IMR-90 (cell line): ENCODE results near the gene GRAMD2B. TPM values are rescaled to one million over a fixed set of nuclear protein-coding genes. Genes with fewer than 3 reads are reported as not detected.

Source experiments
- ATAC-seq: fragments of 200-7000 bp; cut with Tn5 transposase; 2 replicates; pipeline ENCODE4 v1.9.1; 2020; ENCODE audit warnings: low read depth, mild to moderate bottlenecking, moderate library complexity
- BruUV-seq: library from RNA; stranded (reverse); fragments of 400-500 nt; replicated peaks from 2 replicates; lab custom pipeline; 2021; lab: Mats Ljungman, UMichigan
- CTCF ChIA-PET: fragments of 300-600 bp; formaldehyde crosslinking; extraction: SDS; loops from one replicate; lab custom pipeline; 2021; ENCODE audit warnings: antibody characterized with exemption; lab: Yijun Ruan, JAX
- POLR2A ChIA-PET: fragments of 300-600 bp; sonication (Branson Sonifier 250); formaldehyde crosslinking; loops from one replicate; lab custom pipeline; 2022; ENCODE audit warnings: antibody characterized with exemption; ENCODE audit not compliant: unreplicated experiment; lab: Charles Lee
- DNase-seq: peaks from one replicate; pipeline ENCODE4 v3.0.0; 2013
- H2AFZ ChIP-seq: replicated peaks from 2 replicates; pipeline ENCODE3; 2013; ENCODE audit warnings: low read length, mild to moderate bottlenecking; ENCODE audit not compliant: poor library complexity
- H2AK5ac ChIP-seq: 2 replicates; pipeline ENCODE4 v1.6.1; 2013; ENCODE audit warnings: low read depth, low read length, inconsistent platforms
- H2AK9ac ChIP-seq: replicated peaks from 2 replicates; pipeline ENCODE3; 2013; ENCODE audit warnings: mild to moderate bottlenecking, low read depth, low read length, moderate library complexity; ENCODE audit not compliant: poor library complexity
- H2BK120ac ChIP-seq: 2 replicates; pipeline ENCODE4 v1.6.1; 2013; ENCODE audit warnings: low read depth, low read length, inconsistent platforms
- H2BK15ac ChIP-seq: 3 replicates; pipeline ENCODE4 v1.6.1; 2013; ENCODE audit warnings: low read depth, low read length, inconsistent platforms
- H2BK20ac ChIP-seq: 2 replicates; pipeline ENCODE4 v1.6.1; 2013; ENCODE audit warnings: low read depth, mild to moderate bottlenecking, inconsistent platforms, low read length, moderate library complexity
- H2BK5ac ChIP-seq: 2 replicates; pipeline ENCODE4 v1.6.1; 2013; ENCODE audit warnings: mild to moderate bottlenecking, low read depth, low read length, inconsistent platforms; ENCODE audit not compliant: poor library complexity, severe bottlenecking
- H3K14ac ChIP-seq: replicated peaks from 2 replicates; pipeline ENCODE4 v1.6.1; 2013; ENCODE audit warnings: low read depth, low read length, inconsistent platforms
- H3K18ac ChIP-seq: 2 replicates; pipeline ENCODE4 v1.6.1; 2013; ENCODE audit warnings: low read depth, low read length, control low read depth
- H3K23ac ChIP-seq: 2 replicates; pipeline ENCODE4 v1.6.1; 2013; ENCODE audit warnings: low read depth, low read length, inconsistent platforms
- H3K27ac ChIP-seq: 2 replicates; pipeline ENCODE4 v1.5.1; 2013; ENCODE audit warnings: mild to moderate bottlenecking, control low read depth, low read length; ENCODE audit not compliant: insufficient read depth
- H3K27me3 ChIP-seq: 2 replicates; pipeline ENCODE4 v1.6.1; 2013; ENCODE audit warnings: low read length; ENCODE audit not compliant: control insufficient read depth, insufficient read depth
- H3K36me3 ChIP-seq: 2 replicates; pipeline ENCODE4 v1.6.1; 2013; ENCODE audit warnings: low read length, mixed read lengths; ENCODE audit not compliant: control insufficient read depth, insufficient read depth
- H3K4ac ChIP-seq: 2 replicates; pipeline ENCODE4 v1.6.1; 2013; ENCODE audit warnings: low read depth, low read length, inconsistent platforms
- H3K4me1 ChIP-seq: 2 replicates; pipeline ENCODE4 v1.6.1; 2013; ENCODE audit warnings: low read length, mixed read lengths; ENCODE audit not compliant: control insufficient read depth, insufficient read depth
- H3K4me2 ChIP-seq: 2 replicates; pipeline ENCODE4 v1.6.1; 2013; ENCODE audit warnings: low read depth, mild to moderate bottlenecking, control low read depth, low read length, moderate library complexity
- H3K4me3 ChIP-seq: 2 replicates; pipeline ENCODE4 v1.5.1; 2013; ENCODE audit warnings: low read depth, mild to moderate bottlenecking, control low read depth, low read length, moderate library complexity; ENCODE audit not compliant: insufficient read depth
- H3K56ac ChIP-seq: 2 replicates; pipeline ENCODE4 v1.6.1; 2013; ENCODE audit warnings: low read length, inconsistent platforms; ENCODE audit not compliant: insufficient read depth; ENCODE audit errors: extremely low read depth
- H3K79me1 ChIP-seq, 2 experiments: 2 replicates each; pipeline ENCODE4 v1.6.1; 2013; ENCODE audit warnings: low read length in 2 of 2, inconsistent platforms in 1 of 2, low read depth in 1 of 2
- H3K9ac ChIP-seq: 2 replicates; pipeline ENCODE4 v1.6.1; 2013; ENCODE audit warnings: low read depth, low read length, control low read depth
- H3K9me1 ChIP-seq: 2 replicates; pipeline ENCODE4 v1.6.1; 2013; ENCODE audit warnings: low read length, inconsistent platforms; ENCODE audit not compliant: insufficient read depth
- H3K9me3 ChIP-seq: 2 replicates; pipeline ENCODE4 v1.6.1; 2013; ENCODE audit warnings: low read length; ENCODE audit not compliant: control insufficient read depth, insufficient read depth
- H4K20me1 ChIP-seq: 2 replicates; pipeline ENCODE4 v1.6.1; 2013; ENCODE audit warnings: low read length, inconsistent platforms; ENCODE audit not compliant: insufficient read depth
- H4K5ac ChIP-seq: 2 replicates; pipeline ENCODE4 v1.6.1; 2013; ENCODE audit warnings: mild to moderate bottlenecking, low read depth, low read length, control low read depth
- H4K8ac ChIP-seq, 2 experiments: 2 replicates each; pipeline ENCODE4 v1.6.1; 2013; ENCODE audit warnings: low read depth in 2 of 2, low read length in 2 of 2, control low read depth in 1 of 2, inconsistent platforms in 1 of 2
- H4K91ac ChIP-seq: 2 replicates; pipeline ENCODE4 v1.6.1; 2013; ENCODE audit warnings: low read depth, low read length, inconsistent platforms; ENCODE audit not compliant: insufficient read depth
- BHLHE40 ChIP-seq: fragments of 150-350 bp; IDR thresholded peaks from 2 replicates; pipeline ENCODE4 v1.6.1; 2016; ENCODE audit warnings: mild to moderate bottlenecking, low read depth, low read length
- CEBPB ChIP-seq: IDR thresholded peaks from 2 replicates; pipeline ENCODE4 v1.6.1; 2012; ENCODE audit warnings: low read depth, low read length, improper control_type of control experiment
- CHD1 ChIP-seq: IDR thresholded peaks from 2 replicates; pipeline ENCODE4 v1.6.1; 2012; ENCODE audit warnings: low read depth, low read length, improper control_type of control experiment
- ELK1 ChIP-seq: fragments of 150-350 bp; IDR thresholded peaks from 2 replicates; pipeline ENCODE4 v1.6.1; 2016; ENCODE audit warnings: low read depth, mild to moderate bottlenecking, low read length, moderate library complexity, borderline replicate concordance
- FOS ChIP-seq: fragments of 150-350 bp; IDR thresholded peaks from 2 replicates; pipeline ENCODE4 v1.6.1; 2016; ENCODE audit warnings: low read depth, low read length
- MAZ ChIP-seq: IDR thresholded peaks from 2 replicates; pipeline ENCODE4 v1.6.1; 2012; ENCODE audit warnings: low read depth, mild to moderate bottlenecking, low read length, improper control_type of control experiment, moderate library complexity, borderline replicate concordance
- MXI1 ChIP-seq: IDR thresholded peaks from 2 replicates; pipeline ENCODE4 v1.6.1; 2012; ENCODE audit warnings: low read depth, mild to moderate bottlenecking, low read length, moderate library complexity, borderline replicate concordance
- NFE2L2 ChIP-seq: fragments of 150-350 bp; IDR thresholded peaks from 2 replicates; pipeline ENCODE4 v1.6.1; 2016; ENCODE audit warnings: low read depth, mild to moderate bottlenecking, low read length
- POLR2A ChIP-seq: IDR thresholded peaks from 2 replicates; pipeline ENCODE4 v1.6.1; 2012; ENCODE audit warnings: mild to moderate bottlenecking, low read depth, low read length
- RAD21 ChIP-seq: IDR thresholded peaks from 2 replicates; pipeline ENCODE4 v1.6.1; 2012; ENCODE audit warnings: low read length, improper control_type of control experiment
- RCOR1 ChIP-seq: IDR thresholded peaks from 2 replicates; pipeline ENCODE4 v1.6.1; 2012; ENCODE audit warnings: mild to moderate bottlenecking, low read length, improper control_type of control experiment; ENCODE audit not compliant: insufficient replicate concordance
- RFX5 ChIP-seq: IDR thresholded peaks from 2 replicates; pipeline ENCODE4 v1.8.0; 2012; ENCODE audit warnings: low read depth, mild to moderate bottlenecking, low read length, moderate library complexity
- SMC3 ChIP-seq: fragments of 150-350 bp; IDR thresholded peaks from 2 replicates; pipeline ENCODE4 v1.6.1; 2016; ENCODE audit warnings: low read depth, mild to moderate bottlenecking, antibody characterized with exemption, low read length, moderate library complexity
- USF2 ChIP-seq: fragments of 150-350 bp; IDR thresholded peaks from 2 replicates; pipeline ENCODE4 v1.6.1; 2017; ENCODE audit warnings: mild to moderate bottlenecking, antibody characterized with exemption, low read length, low read depth
- whole genome bisulfite sequencing, 2 experiments: methylation state at CpG; one replicate each; pipeline versions ENCODE4 v1.1.5 to v1.1.7; 2013; ENCODE audit warnings: missing lambda C conversion rate in 2 of 2; ENCODE audit not compliant: insufficient read length in 1 of 2; ENCODE audit errors: extremely low coverage in 2 of 2; 5-methylcytosine and 5-hydroxymethylcytosine counted together
- dilution Hi-C: fragments of 300-500 bp; cut with HindIII; formaldehyde crosslinking; loops from one replicate; pipeline ENCODE4 v1.14.3; 2018; ENCODE audit warnings: low sequenced_read_pairs; ENCODE audit not compliant: unreplicated experiment
- in situ Hi-C: fragments of 300-500 bp; cut with MboI; formaldehyde crosslinking; loops from 3 replicates; pipeline ENCODE4 v1.14.3; 2019; ENCODE audit warnings: low sequenced_read_pairs, inconsistent platforms, mixed read lengths
- intact Hi-C: fragments of 100-400 bp; cut with micrococcal nuclease; formaldehyde crosslinking; loops from 2 replicates; pipeline ENCODE4 v1.10.0; 2022
- polyA plus RNA-seq, 3 experiments: library from polyadenylated mRNA; depleted of rRNA; stranded (reverse); fragments of >200 nt; gene quantifications; 2 replicates each; pipeline ENCODE4 v1.2.3, GENCODE V29; 2012; ENCODE audit warnings: low replicate concordance in 1 of 3
- total RNA-seq: library from RNA; depleted of rRNA; stranded (reverse); fragments of >200 nt; gene quantifications from 2 replicates; pipeline ENCODE4 v1.2.3, GENCODE V29; 2012
- TF ChIP-seq, protein P1 (sequence below): conservative IDR thresholded peaks from 2 replicates; pipeline ENCODE4 v1.5.1; 2012; ENCODE audit warnings: mild to moderate bottlenecking, low read depth, low read length, improper control_type of control experiment

GRAMD2B gene
- total and polyA plus RNA-seq, 2 of the 4 experiments (the other 2 are of a cell fraction), result 13.9 to 20.3 TPM

DNA sequence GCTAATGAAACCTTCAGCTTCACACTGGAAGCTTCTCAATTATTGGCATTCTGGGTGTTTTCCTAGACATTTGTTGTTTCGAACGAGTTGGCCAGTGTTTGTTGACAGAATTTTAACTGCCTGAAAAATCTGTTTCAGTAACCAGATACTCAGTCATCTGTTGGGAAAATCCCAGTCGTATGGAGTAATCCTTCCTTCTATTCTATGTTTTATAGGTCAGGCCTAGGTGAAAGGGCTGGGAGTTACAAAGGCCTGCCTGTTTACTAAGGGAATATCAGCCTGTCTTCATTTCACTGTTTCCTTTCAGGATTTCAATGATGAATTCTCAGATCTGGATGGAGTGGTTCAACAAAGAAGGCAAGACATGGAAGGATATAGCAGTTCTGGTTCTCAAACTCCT, 59.9 kb downstream of the GRAMD2B start:
- no peaks in the 10 kb centered on the region for H4K20me1 ChIP-seq
- H3K27me3 ChIP-seq, result no peaks in the 10 kb centered on the region
- no TSS peak for BruUV-seq
- no peak overlapping the region for H2BK20ac ChIP-seq
- no peak overlapping the region for H3K14ac ChIP-seq
- ChIA-PET CTCF (interaction anchor here (1.0 to 3.2 kb wide), 2 partner anchors 9 to 17 kb away, joined by 3 to 9 read pairs; no protein-coding TSS in a partner anchor), POLR2A (no interaction called here)
- WGBS, 2 experiments, result no CpG with 5 or more reads among the region's 3 CpGs
- H3K9me3 ChIP-seq, result no peaks in the 10 kb centered on the region
- H4K5ac ChIP-seq, result 0 out of 2 replicates have a peak overlapping the region, but pooled peaks have one; percentile 29
- intact Hi-C loops (no loop called here), in situ Hi-C loops (no loop called here), dilution Hi-C loops (no loop called here)
- H2BK5ac ChIP-seq, result no peak overlapping the region
- H4K91ac ChIP-seq, result no peak overlapping the region
- peaks cover 3% of the 10 kb centered on the region for H3K36me3 ChIP-seq
- H3K56ac ChIP-seq, result no peak overlapping the region
- H2BK15ac ChIP-seq, result no peak overlapping the region
- peak; percentile 54 for DNase-seq
- H2AFZ ChIP-seq, result no peak overlapping the region
- H2AK5ac ChIP-seq, result no peak overlapping the region
- H2AK9ac ChIP-seq, result no peak overlapping the region
- H3K27ac ChIP-seq, result no peak overlapping the region
- H3K18ac ChIP-seq, result peak overlapping the region; percentile 57; the same call in 1 of the 2 replicates
- H3K9ac ChIP-seq, result no peak overlapping the region
- no peak overlapping the region for H4K8ac ChIP-seq
- no peak overlapping the region for H3K4ac ChIP-seq
- no peak overlapping the region for H2BK120ac ChIP-seq
- peak overlapping the region; percentile 49; the same call in 1 of the 2 replicates for H3K4me2 ChIP-seq
- H3K4me3 ChIP-seq, result no peak overlapping the region
- H3K23ac ChIP-seq, result no peak overlapping the region
- TF ChIP-seq POLR2A, result no peak
- TF ChIP-seq MAZ, result no peak
- no peak for TF ChIP-seq CHD1
- TF ChIP-seq USF2, result no peak
- TF ChIP-seq ELK1, result no peak
- no peak for TF ChIP-seq RFX5
- TF ChIP-seq RAD21, result no peak
- TF ChIP-seq MXI1, result no peak
- no peak for TF ChIP-seq SMC3
- TF ChIP-seq FOS, result no peak
- no peak for TF ChIP-seq BHLHE40
- TF ChIP-seq, protein P1, sequence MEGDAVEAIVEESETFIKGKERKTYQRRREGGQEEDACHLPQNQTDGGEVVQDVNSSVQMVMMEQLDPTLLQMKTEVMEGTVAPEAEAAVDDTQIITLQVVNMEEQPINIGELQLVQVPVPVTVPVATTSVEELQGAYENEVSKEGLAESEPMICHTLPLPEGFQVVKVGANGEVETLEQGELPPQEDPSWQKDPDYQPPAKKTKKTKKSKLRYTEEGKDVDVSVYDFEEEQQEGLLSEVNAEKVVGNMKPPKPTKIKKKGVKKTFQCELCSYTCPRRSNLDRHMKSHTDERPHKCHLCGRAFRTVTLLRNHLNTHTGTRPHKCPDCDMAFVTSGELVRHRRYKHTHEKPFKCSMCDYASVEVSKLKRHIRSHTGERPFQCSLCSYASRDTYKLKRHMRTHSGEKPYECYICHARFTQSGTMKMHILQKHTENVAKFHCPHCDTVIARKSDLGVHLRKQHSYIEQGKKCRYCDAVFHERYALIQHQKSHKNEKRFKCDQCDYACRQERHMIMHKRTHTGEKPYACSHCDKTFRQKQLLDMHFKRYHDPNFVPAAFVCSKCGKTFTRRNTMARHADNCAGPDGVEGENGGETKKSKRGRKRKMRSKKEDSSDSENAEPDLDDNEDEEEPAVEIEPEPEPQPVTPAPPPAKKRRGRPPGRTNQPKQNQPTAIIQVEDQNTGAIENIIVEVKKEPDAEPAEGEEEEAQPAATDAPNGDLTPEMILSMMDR, result no peak
- no peak for TF ChIP-seq CEBPB
- no peak for TF ChIP-seq NFE2L2
- no peak for TF ChIP-seq RCOR1
- no peaks in the 10 kb centered on the region for H3K79me1 ChIP-seq
- no peaks in the 10 kb centered on the region for H3K9me1 ChIP-seq
- H3K4me1 ChIP-seq, result peaks cover 3% of the 10 kb centered on the region; the same call in 1 of the 2 replicates
- ATAC-seq, result 0 out of 2 replicates have a peak, but pooled peaks have one; percentile 32
